Endothelial cell (in vitro differentiated cells): Measurements from ENCODE around the gene C3orf22. TPM values are rescaled to one million over a fixed set of nuclear protein-coding genes. Genes with fewer than 3 reads are reported as not detected.
A peak's percentile ranks its signal among the peaks of the same experiment; 100 is the strongest.

ENCODE experiments used
- DNase-seq: peaks from one replicate; pipeline ENCODE4 v3.0.0; 2021; ENCODE audit warnings: low spot score
- H3K27ac Mint-ChIP-seq: one replicate; pipeline ENCODE4 v1.8.0; 2021; ENCODE audit warnings: mixed read lengths, inconsistent platforms; ENCODE audit not compliant: unreplicated experiment
- H3K27me3 Mint-ChIP-seq: one replicate; pipeline ENCODE4 v1.8.0; 2021; ENCODE audit warnings: mild to moderate bottlenecking, moderate library complexity, mixed read lengths, inconsistent platforms; ENCODE audit not compliant: unreplicated experiment
- H3K36me3 Mint-ChIP-seq: one replicate; pipeline ENCODE4 v1.8.0; 2021; ENCODE audit warnings: mild to moderate bottlenecking, low read depth, mixed read lengths, inconsistent platforms; ENCODE audit not compliant: unreplicated experiment
- H3K4me1 Mint-ChIP-seq: one replicate; pipeline ENCODE4 v1.8.0; 2021; ENCODE audit warnings: mild to moderate bottlenecking, mixed read lengths, inconsistent platforms; ENCODE audit not compliant: unreplicated experiment
- H3K4me3 Mint-ChIP-seq: one replicate; pipeline ENCODE4 v1.8.0; 2021; ENCODE audit warnings: mild to moderate bottlenecking, mixed read lengths, inconsistent platforms; ENCODE audit not compliant: unreplicated experiment
- H3K9me3 Mint-ChIP-seq: one replicate; pipeline ENCODE4 v1.8.0; 2021; ENCODE audit warnings: mixed read lengths, inconsistent platforms; ENCODE audit not compliant: unreplicated experiment
- total RNA-seq: library from RNA; stranded (reverse); fragmentation: NEBNext Ultra II Directional; extraction: Animal tissue kit (Norgen Biotek cat#: 25700); gene quantifications from one replicate; pipeline ENCODE4 v1.2.1, GENCODE V29; 2021; ENCODE audit not compliant: unreplicated experiment
- TF ChIP-seq, protein P1 (sequence below): fragments of 200-600 bp; sonication (generic); IDR thresholded peaks from one replicate; pipeline ENCODE4 v1.5.0; 2021; ENCODE audit warnings: antibody characterized with exemption; ENCODE audit not compliant: unreplicated experiment

Gene C3orf22
- total RNA-seq, 1 donor from 2014 or later: not detected

DNA sequence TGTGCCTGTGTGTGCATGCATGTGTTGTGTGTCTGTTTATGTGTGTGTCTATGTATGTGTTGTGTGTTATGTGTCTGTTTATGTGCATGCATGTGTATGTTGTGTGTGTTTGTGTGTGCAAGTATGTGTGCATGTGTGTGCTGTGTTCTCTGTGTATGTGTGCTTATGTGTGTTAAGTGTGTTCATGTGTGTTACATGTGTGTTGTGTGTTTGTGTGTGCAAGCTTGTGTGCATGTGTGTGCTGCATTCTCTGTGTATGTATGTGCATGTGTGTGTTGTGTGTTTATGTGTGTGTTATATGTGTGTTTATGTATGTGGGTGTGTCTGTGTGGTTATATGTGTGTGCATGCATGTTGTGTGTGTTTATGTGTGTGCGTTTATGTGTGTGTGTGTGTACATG, 56.1 kb downstream of the C3orf22 start:
- Mint-ChIP-seq H3K4me1 (no peaks in the 10 kb centered on the region), H3K27me3 (peaks cover 7% of the 10 kb centered on the region), H3K9me3 (no peaks in the 10 kb centered on the region), H3K36me3 (no peaks in the 10 kb centered on the region), H3K27ac (no peak overlapping the region), H3K4me3 (no peak overlapping the region)
- DNase-seq: no peak
- TF ChIP-seq, protein P1, sequence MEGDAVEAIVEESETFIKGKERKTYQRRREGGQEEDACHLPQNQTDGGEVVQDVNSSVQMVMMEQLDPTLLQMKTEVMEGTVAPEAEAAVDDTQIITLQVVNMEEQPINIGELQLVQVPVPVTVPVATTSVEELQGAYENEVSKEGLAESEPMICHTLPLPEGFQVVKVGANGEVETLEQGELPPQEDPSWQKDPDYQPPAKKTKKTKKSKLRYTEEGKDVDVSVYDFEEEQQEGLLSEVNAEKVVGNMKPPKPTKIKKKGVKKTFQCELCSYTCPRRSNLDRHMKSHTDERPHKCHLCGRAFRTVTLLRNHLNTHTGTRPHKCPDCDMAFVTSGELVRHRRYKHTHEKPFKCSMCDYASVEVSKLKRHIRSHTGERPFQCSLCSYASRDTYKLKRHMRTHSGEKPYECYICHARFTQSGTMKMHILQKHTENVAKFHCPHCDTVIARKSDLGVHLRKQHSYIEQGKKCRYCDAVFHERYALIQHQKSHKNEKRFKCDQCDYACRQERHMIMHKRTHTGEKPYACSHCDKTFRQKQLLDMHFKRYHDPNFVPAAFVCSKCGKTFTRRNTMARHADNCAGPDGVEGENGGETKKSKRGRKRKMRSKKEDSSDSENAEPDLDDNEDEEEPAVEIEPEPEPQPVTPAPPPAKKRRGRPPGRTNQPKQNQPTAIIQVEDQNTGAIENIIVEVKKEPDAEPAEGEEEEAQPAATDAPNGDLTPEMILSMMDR: no peak

DNA sequence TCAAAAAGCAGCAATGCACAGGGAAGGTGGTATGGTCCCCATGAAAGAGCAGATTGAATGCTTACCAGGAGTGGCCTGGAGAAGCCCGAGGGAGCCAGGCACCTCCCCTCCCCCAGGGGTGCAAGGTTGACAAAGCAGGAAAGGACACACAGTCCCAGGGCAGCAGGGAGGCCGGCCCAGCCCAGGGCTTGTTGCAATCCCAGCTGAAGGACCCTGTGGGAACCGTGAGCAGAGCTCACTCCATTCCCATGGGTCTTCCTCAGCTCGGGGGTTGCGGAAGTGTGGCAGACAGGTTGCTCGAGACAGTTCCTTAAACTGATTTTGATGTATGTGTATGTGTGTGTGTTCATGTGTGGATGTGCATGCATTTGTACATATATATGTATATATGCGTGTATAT, 57.0 kb downstream of the C3orf22 start:
- H3K27ac Mint-ChIP-seq: peak overlapping the region; percentile 20
- H3K36me3 Mint-ChIP-seq: no peaks in the 10 kb centered on the region
- DNase-seq: no peak

DNA sequence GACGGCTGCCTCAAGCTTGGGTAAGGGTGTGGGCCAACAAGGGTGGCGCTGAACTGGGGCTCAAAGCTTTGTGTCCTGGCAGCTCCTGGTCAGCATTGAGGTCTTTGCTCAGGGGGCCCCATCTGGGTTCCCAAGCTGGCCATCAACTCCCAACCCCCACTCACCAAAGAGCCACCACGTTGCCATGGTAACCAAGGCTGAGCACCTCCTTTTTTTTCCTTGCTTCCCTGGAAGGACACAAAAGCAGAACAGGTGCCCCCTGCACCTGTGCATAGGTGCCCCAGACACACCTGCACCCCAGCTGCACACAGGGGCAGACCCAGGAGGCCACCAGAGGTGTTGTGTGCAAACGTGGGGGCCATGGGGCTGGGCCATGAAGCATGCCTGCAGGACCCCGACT, 57.7 kb downstream of the C3orf22 start:
- TF ChIP-seq, protein P1: no peak
- Mint-ChIP-seq H3K27me3 (peaks cover 7% of the 10 kb centered on the region), H3K4me1 (no peaks in the 10 kb centered on the region), H3K4me3 (no peak overlapping the region), H3K27ac (no peak overlapping the region), H3K9me3 (no peaks in the 10 kb centered on the region), H3K36me3 (no peaks in the 10 kb centered on the region)
- DNase-seq: no peak

More for the DNA sequence above, 57.0 kb downstream of the C3orf22 start:
- H3K9me3 Mint-ChIP-seq: no peaks in the 10 kb centered on the region
- TF ChIP-seq, protein P1: no peak
- H3K4me1 Mint-ChIP-seq: no peaks in the 10 kb centered on the region
- no peak overlapping the region for H3K4me3 Mint-ChIP-seq
- H3K27me3 Mint-ChIP-seq: peaks cover 7% of the 10 kb centered on the region

GRCh38 chr3:126500016-126500415, 58.7 kb downstream of the C3orf22 start:
- no peak for DNase-seq
- no peaks in the 10 kb centered on the region for H3K9me3 Mint-ChIP-seq
- TF ChIP-seq, protein P1: no peak
- no peaks in the 10 kb centered on the region for H3K4me1 Mint-ChIP-seq
- H3K27me3 Mint-ChIP-seq: peaks cover 10% of the 10 kb centered on the region
- no peaks in the 10 kb centered on the region for H3K36me3 Mint-ChIP-seq
- H3K27ac Mint-ChIP-seq: no peak overlapping the region
- no peak overlapping the region for H3K4me3 Mint-ChIP-seq

Other genes starting within 250 kb of the C3orf22 start
- 0.67 TPM for gene KLF15, start 201.5 kb downstream of the C3orf22 start, total RNA-seq
- not detected for gene CFAP100, start 164.0 kb downstream of the C3orf22 start, total RNA-seq
- gene ZXDC, start 83.0 kb downstream of the C3orf22 start, total RNA-seq: 25.4 TPM
- not detected for gene UROC1, start 41.2 kb downstream of the C3orf22 start, total RNA-seq
- not detected for gene CHST13, start 34.8 kb downstream of the C3orf22 start, total RNA-seq
- gene TXNRD3, start 96.2 kb upstream of the C3orf22 start, total RNA-seq: 4.8 TPM
- gene CHCHD6, start 145.3 kb upstream of the C3orf22 start, total RNA-seq: 9.2 TPM